GM12872 (cell line): ENCODE results near the gene FOXC2.

Source experiments
- CTCF ChIP-seq: IDR thresholded peaks from 3 replicates; pipeline ENCODE4 v1.5.1; 2011; ENCODE audit warnings: low read depth, mild to moderate bottlenecking, low read length, moderate library complexity; ENCODE audit not compliant: insufficient read depth

The FOXC2 gene

GRCh38 chr16:86534779-86535615 is 31.6 kb upstream of the FOXC2 start:
- no peak for TF ChIP-seq CTCF

- TF ChIP-seq CTCF: no peak
These were observed 30.0 kb upstream of the FOXC2 start for GRCh38 chr16:86536621-86537020.

GRCh38 chr16:86537486-86537885 is 29.1 kb upstream of the FOXC2 start:
- TF ChIP-seq CTCF: no peak

GRCh38 chr16:86538196-86538780 is 28.3 kb upstream of the FOXC2 start:
- TF ChIP-seq CTCF: no peak

GRCh38 chr16:86540894-86541293 is 25.7 kb upstream of the FOXC2 start:
- TF ChIP-seq CTCF: no peak

- no peak for TF ChIP-seq CTCF
These were observed 25.1 kb upstream of the FOXC2 start for GRCh38 chr16:86541560-86541959.

GRCh38 chr16:86542756-86543750 is 23.6 kb upstream of the FOXC2 start:
- no peak for TF ChIP-seq CTCF
